Breast epithelium (tissue), 4 donors: ENCODE results near the gene LMCD1. TPM values are rescaled to one million over a fixed set of nuclear protein-coding genes. Genes with fewer than 3 reads are reported as not detected.

Experiments used
- DNase-seq, 2 donors: peaks; one replicate each; pipeline ENCODE4 v3.0.0-alpha.2; 2019; ENCODE audit warnings: low spot score in 2 of 2
- H3K27ac ChIP-seq, 2 donors: fragments of 200-600 bp; sonication (generic) in 1 of 2; one replicate each; pipeline ENCODE4 v1.5.1; 2016 to 2019; ENCODE audit warnings: mild to moderate bottlenecking in 1 of 2
- H3K27me3 ChIP-seq, 2 donors: fragments of 200-600 bp; sonication (generic) in 1 of 2; one replicate each; pipeline versions ENCODE4 v1.5.1 to v1.6.0; 2017 to 2019; ENCODE audit warnings: control low read depth in 1 of 2, mild to moderate bottlenecking in 1 of 2
- H3K36me3 ChIP-seq: fragments of 200-600 bp; one replicate; pipeline ENCODE4 v1.5.1; 2019
- H3K4me1 ChIP-seq, 2 donors: fragments of 200-600 bp; sonication (generic); one replicate each; pipeline ENCODE4 v1.5.1; 2016 to 2019; ENCODE audit warnings: control low read depth in 1 of 2
- H3K4me3 ChIP-seq, 3 donors: fragments of 200-600 bp; sonication (generic); 1 replicate in 2 of 3; 2 replicates in 1 of 3; pipeline ENCODE4 v1.5.1; 2016 to 2019; ENCODE audit warnings: mild to moderate bottlenecking in 3 of 3, moderate library complexity in 2 of 3
- H3K9me3 ChIP-seq, 2 donors: fragments of 200-600 bp; sonication (generic) in 1 of 2; one replicate each; pipeline ENCODE4 v1.5.1; 2016 to 2019; ENCODE audit warnings: control low read depth in 1 of 2
- CTCF ChIP-seq, 3 donors: fragments of 450-650 bp; IDR thresholded peaks; one replicate each; pipeline ENCODE4 v1.5.1; 2016 to 2017; ENCODE audit warnings: antibody characterized with exemption in 3 of 3, mild to moderate bottlenecking in 3 of 3, moderate library complexity in 3 of 3
- POLR2A ChIP-seq: fragments of 450-650 bp; IDR thresholded peaks from one replicate; pipeline ENCODE4 v1.6.1; 2016; ENCODE audit warnings: antibody characterized with exemption, mild to moderate bottlenecking, moderate library complexity
- POLR2AphosphoS5 ChIP-seq, 3 donors: sonication (generic); formaldehyde crosslinking; IDR thresholded peaks; one replicate each; pipeline ENCODE4 v1.6.1; 2017; ENCODE audit warnings: antibody characterized with exemption in 3 of 3
- intact Hi-C: fragments of 100-400 bp; cut with DNase I; formaldehyde crosslinking; loops from one replicate; pipeline ENCODE4 v1.15.1; 2023; ENCODE audit warnings: low total_unique reads
- total RNA-seq, 3 donors: library from RNA; depleted of rRNA; stranded (reverse); fragments of >200 nt; gene quantifications; one replicate each; pipeline ENCODE4 v1.1.0, GENCODE V29; 2016

The LMCD1 gene
- total RNA-seq, 3 donors from 2014 or later, result 53.0 to 228 (median 105) TPM

GRCh38 chr3:8571256-8571655, 69.6 kb downstream of the LMCD1 start:
- H3K27me3 ChIP-seq, result no peaks in the 10 kb centered on the region
- no peak overlapping the region for H3K27ac ChIP-seq
- H3K36me3 ChIP-seq, result no peaks in the 10 kb centered on the region
- intact Hi-C loops, result no loop called here
- no peaks in the 10 kb centered on the region for H3K9me3 ChIP-seq
- TF ChIP-seq POLR2AphosphoS5 (IDR thresholded peaks at IDR 0.05), result no peak
- TF ChIP-seq POLR2A, result no peak
- TF ChIP-seq CTCF (IDR thresholded peaks at IDR 0.05), result no peak
- no peak for DNase-seq
- H3K4me3 ChIP-seq, result no peak overlapping the region
- no peaks in the 10 kb centered on the region for H3K4me1 ChIP-seq

- Histone ChIP-seq H3K27me3 (no peaks in the 10 kb centered on the region), H3K4me1 (no peaks in the 10 kb centered on the region), H3K9me3 (peaks cover 0 to 2% of the 10 kb centered on the region in 2 donors), H3K36me3 (no peaks in the 10 kb centered on the region), H3K4me3 (no peak overlapping the region), H3K27ac (peak overlapping the region in 1 of 2 donors; percentile 0)
- intact Hi-C loops, result no loop called here
- DNase-seq, result no peak
- no peak for TF ChIP-seq CTCF (IDR thresholded peaks at IDR 0.05)
- TF ChIP-seq POLR2AphosphoS5 (IDR thresholded peaks at IDR 0.05), result no peak
- no peak for TF ChIP-seq POLR2A
Measured at GRCh38 chr3:8573342-8573926, 71.8 kb downstream of the LMCD1 start.

- no peak for TF ChIP-seq POLR2AphosphoS5 (IDR thresholded peaks at IDR 0.05)
- no peak for TF ChIP-seq CTCF (IDR thresholded peaks at IDR 0.05)
- no peak for TF ChIP-seq POLR2A
- Histone ChIP-seq H3K27me3 (no peaks in the 10 kb centered on the region), H3K36me3 (no peaks in the 10 kb centered on the region), H3K27ac (no peak overlapping the region), H3K9me3 (peaks cover 0 to 7% of the 10 kb centered on the region in 2 donors), H3K4me3 (no peak overlapping the region), H3K4me1 (no peaks in the 10 kb centered on the region)
- DNase-seq, result no peak
- intact Hi-C loops, result no loop called here
Measured at GRCh38 chr3:8574040-8574669, 72.5 kb downstream of the LMCD1 start.

- no peak overlapping the region for H3K27ac ChIP-seq
- DNase-seq, result no peak
- no peaks in the 10 kb centered on the region for H3K4me1 ChIP-seq
- intact Hi-C loops, result no loop called here
- no peaks in the 10 kb centered on the region for H3K36me3 ChIP-seq
- peaks cover 0 to 7% of the 10 kb centered on the region in 2 donors for H3K9me3 ChIP-seq
- H3K27me3 ChIP-seq, result no peaks in the 10 kb centered on the region
- H3K4me3 ChIP-seq, result no peak overlapping the region
- TF ChIP-seq CTCF (IDR thresholded peaks at IDR 0.05) (no peak), POLR2A (no peak), POLR2AphosphoS5 (IDR thresholded peaks at IDR 0.05) (no peak)
Measured at GRCh38 chr3:8574670-8575322, 73.2 kb downstream of the LMCD1 start.
